Nephron (organoid): Measurements from ENCODE around the gene CD63.
A peak's percentile ranks its signal among the peaks of the same experiment; 100 is the strongest.

Experiments used
- H3K27ac Mint-ChIP-seq, 3 experiments: 2 replicates each; pipeline ENCODE4 v1.8.0; 2020; ENCODE audit warnings: mixed read lengths in 3 of 3, mild to moderate bottlenecking in 2 of 3, moderate library complexity in 1 of 3
- H3K27me3 Mint-ChIP-seq: 2 replicates; pipeline ENCODE4 v1.8.0; 2021; ENCODE audit warnings: low read depth, mild to moderate bottlenecking, moderate library complexity, mixed read lengths
- H3K36me3 Mint-ChIP-seq: 2 replicates; pipeline ENCODE4 v1.8.0; 2020; ENCODE audit warnings: low read depth, mixed read lengths
- H3K4me1 Mint-ChIP-seq: 2 replicates; pipeline ENCODE4 v1.8.0; 2020; ENCODE audit warnings: mixed read lengths
- H3K4me3 Mint-ChIP-seq, 3 experiments: 2 replicates each; pipeline ENCODE4 v1.8.0; 2020; ENCODE audit warnings: mild to moderate bottlenecking in 3 of 3, mixed read lengths in 3 of 3, moderate library complexity in 2 of 3
- H3K9me3 Mint-ChIP-seq: 2 replicates; pipeline ENCODE4 v1.8.0; 2020; ENCODE audit warnings: mixed read lengths
- TF ChIP-seq, protein P1 (sequence below), 3 experiments: fragments of 200-600 bp; sonication (generic); IDR thresholded peaks; one replicate each; pipeline ENCODE4 v1.5.0; 2021; ENCODE audit warnings: antibody characterized with exemption in 3 of 3; ENCODE audit not compliant: unreplicated experiment in 3 of 3

CD63 gene

DNA sequence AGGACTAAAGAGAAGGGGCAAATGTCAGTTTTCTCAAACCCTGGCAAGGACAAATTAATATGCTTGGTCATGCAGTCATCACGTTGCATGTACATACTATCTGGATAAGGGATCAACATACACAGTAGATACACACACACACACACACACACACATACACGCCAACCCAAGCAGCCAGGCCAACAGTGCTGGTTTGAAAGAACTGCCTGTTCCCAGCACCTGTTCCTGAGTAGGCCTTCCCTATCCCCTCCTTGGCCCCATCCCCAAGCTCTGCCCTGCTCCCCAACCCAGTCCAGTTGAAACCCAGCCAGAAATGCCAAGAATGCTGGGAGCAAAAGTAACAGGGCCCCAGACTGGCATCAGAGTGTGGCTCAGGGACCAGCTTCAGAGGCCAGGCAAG lies 25.5 kb downstream of the CD63 start:
- Mint-ChIP-seq H3K4me1 (peaks cover 63% of the 10 kb centered on the region), H3K4me3 (peak overlapping the region in 2 of 3 experiments; percentile 33 to 90), H3K27me3 (peaks cover 16% of the 10 kb centered on the region), H3K36me3 (no peaks in the 10 kb centered on the region), H3K27ac (peak overlapping the region in 2 of 3 experiments; percentile 86 to 89), H3K9me3 (no peaks in the 10 kb centered on the region)
- TF ChIP-seq, protein P1, sequence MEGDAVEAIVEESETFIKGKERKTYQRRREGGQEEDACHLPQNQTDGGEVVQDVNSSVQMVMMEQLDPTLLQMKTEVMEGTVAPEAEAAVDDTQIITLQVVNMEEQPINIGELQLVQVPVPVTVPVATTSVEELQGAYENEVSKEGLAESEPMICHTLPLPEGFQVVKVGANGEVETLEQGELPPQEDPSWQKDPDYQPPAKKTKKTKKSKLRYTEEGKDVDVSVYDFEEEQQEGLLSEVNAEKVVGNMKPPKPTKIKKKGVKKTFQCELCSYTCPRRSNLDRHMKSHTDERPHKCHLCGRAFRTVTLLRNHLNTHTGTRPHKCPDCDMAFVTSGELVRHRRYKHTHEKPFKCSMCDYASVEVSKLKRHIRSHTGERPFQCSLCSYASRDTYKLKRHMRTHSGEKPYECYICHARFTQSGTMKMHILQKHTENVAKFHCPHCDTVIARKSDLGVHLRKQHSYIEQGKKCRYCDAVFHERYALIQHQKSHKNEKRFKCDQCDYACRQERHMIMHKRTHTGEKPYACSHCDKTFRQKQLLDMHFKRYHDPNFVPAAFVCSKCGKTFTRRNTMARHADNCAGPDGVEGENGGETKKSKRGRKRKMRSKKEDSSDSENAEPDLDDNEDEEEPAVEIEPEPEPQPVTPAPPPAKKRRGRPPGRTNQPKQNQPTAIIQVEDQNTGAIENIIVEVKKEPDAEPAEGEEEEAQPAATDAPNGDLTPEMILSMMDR (IDR thresholded peaks at IDR 0.05; ENCODE audit: unreplicated experiment in 3 of 3), result no peak

DNA sequence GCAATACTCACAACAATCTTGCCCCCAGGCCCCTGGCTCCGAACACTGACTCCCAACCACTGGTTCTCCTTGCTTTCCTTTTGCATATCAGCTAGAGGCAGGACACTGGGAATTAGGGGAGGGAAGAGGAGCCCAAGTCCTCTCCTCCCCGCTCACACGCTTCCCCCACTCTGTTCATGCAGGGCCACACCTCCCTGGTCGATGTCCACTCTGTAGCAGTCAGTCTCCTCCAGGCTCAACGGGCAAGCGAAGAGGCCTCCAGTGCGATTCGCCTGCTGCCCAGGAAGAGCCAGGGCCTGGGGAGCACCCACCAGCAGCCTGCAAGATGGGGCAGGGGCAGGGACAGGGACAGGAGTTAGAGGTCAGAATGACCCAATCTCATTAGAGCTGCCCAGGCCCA lies 25.9 kb downstream of the CD63 start:
- TF ChIP-seq, protein P1 (IDR thresholded peaks at IDR 0.05; ENCODE audit: unreplicated experiment in 3 of 3), result no peak
- Mint-ChIP-seq H3K9me3 (no peaks in the 10 kb centered on the region), H3K4me3 (peak overlapping the region in 1 of 3 experiments; percentile 90), H3K4me1 (peaks cover 58% of the 10 kb centered on the region), H3K27ac (peak overlapping the region in 2 of 3 experiments; percentile 86 to 89), H3K36me3 (no peaks in the 10 kb centered on the region), H3K27me3 (peaks cover 12% of the 10 kb centered on the region)

DNA sequence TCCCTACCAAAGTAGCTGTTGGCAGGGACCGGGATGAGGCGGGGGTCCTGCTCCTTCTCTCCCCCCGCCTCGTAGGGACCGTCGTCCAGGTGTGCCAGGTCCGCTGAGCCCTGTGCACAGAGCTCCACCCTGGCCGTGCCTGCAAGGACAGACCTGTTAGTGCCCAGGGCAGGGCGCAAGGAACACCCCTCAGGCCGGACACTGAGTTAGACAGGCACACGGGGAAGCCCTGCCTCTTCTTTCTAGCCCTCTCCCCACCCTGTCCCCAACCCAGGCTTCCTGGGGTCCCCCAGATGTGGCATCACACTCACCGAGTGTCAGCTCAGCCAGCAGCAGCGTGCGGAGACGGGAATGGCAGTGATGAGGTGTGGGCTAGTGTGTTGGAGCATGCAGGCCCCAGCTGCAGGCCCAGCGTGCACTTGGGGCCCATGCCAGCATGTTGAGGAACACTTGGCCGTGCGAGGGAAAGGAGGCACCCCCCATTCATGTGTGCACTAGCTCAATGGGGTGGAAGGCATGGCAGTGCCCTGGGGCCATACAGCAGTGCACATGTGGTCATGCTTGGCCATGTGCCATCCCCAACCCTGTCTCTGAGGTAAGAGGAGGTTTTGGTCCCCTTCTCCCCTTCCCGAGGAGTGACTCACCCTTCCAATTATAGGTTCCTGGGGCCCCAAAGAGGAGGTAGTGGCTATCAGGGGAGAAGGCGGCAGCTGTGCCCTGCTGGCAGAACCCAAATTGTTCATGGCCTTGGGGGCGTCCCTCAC lies 28.4 kb downstream of the CD63 start:
- H3K36me3 Mint-ChIP-seq, result no peaks in the 10 kb centered on the region
- peaks cover 3% of the 10 kb centered on the region for H3K27me3 Mint-ChIP-seq
- peaks cover 39% of the 10 kb centered on the region for H3K4me1 Mint-ChIP-seq
- H3K27ac Mint-ChIP-seq, result no peak overlapping the region
- H3K9me3 Mint-ChIP-seq, result no peaks in the 10 kb centered on the region
- TF ChIP-seq, protein P1 (IDR thresholded peaks at IDR 0.05; ENCODE audit: unreplicated experiment in 3 of 3), result no peak
- no peak overlapping the region for H3K4me3 Mint-ChIP-seq

DNA sequence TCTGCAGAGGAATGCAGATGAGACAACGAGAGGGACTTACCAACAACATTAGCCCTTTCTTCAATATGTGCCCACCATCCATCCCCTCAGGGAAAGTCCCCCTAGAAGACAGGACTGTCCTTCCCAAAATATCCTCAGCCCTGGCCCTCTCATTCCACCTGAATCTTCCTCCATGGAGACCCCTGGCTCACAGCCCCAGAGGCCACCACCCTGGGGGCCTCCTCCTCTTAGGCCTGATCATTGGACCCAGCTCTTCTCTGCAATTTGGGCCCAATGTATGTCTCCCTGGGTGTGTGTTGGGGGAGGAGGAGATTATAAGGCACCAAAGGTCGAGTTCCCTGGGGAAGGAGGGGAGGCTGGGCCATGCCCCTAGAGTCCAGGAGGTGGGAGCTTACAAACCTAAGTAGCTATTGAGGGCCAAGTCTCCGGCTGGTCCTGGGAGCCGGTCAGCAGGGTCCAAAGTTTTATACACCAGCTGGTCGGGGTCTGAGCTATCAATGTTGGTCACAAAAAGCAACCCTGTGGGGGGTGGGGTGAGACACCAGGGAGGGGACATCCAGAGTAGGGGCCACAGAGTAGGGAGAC lies 29.2 kb downstream of the CD63 start:
- Mint-ChIP-seq H3K4me3 (no peak overlapping the region), H3K36me3 (no peaks in the 10 kb centered on the region), H3K4me1 (peaks cover 30% of the 10 kb centered on the region), H3K27me3 (peaks cover 3% of the 10 kb centered on the region), H3K9me3 (no peaks in the 10 kb centered on the region), H3K27ac (peak overlapping the region in 1 of 3 experiments; percentile 3)
- TF ChIP-seq, protein P1 (IDR thresholded peaks at IDR 0.05; ENCODE audit: unreplicated experiment in 3 of 3), result no peak

DNA sequence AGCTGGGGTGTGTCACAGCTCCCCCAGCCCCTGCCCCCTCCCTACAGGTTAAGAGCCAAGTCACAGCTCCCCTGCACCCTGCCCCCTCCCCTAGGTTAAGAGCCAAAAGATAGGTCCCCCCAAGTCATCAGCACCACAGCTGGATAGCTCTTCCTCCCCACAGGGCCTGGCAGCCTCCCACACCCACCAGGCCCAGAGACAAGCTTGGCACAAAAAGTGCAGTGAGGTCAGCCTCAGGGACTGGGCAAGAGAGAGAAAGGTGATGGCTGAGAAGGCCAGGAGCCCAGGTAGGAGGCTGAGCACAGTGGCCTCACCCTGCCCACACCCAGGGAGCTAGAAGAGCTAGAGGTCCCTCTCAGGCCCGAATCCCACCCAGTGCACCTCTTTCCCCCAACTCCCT lies 29.8 kb downstream of the CD63 start:
- H3K36me3 Mint-ChIP-seq, result no peaks in the 10 kb centered on the region
- H3K9me3 Mint-ChIP-seq, result no peaks in the 10 kb centered on the region
- H3K27ac Mint-ChIP-seq, result no peak overlapping the region
- H3K27me3 Mint-ChIP-seq, result peaks cover 3% of the 10 kb centered on the region
- TF ChIP-seq, protein P1 (IDR thresholded peaks at IDR 0.05; ENCODE audit: unreplicated experiment in 3 of 3), result no peak
- peaks cover 24% of the 10 kb centered on the region for H3K4me1 Mint-ChIP-seq
- H3K4me3 Mint-ChIP-seq, result no peak overlapping the region
